ENCODE results near the gene DUSP22.

DUSP22 gene

GRCh38 chr6:308768-309167 is 16.5 kb downstream of the DUSP22 start:
- in situ Hi-C loops (cut with HindIII; ENCODE audit: low sequenced_read_pairs): no loop called here
- TF ChIP-seq, protein P1, sequence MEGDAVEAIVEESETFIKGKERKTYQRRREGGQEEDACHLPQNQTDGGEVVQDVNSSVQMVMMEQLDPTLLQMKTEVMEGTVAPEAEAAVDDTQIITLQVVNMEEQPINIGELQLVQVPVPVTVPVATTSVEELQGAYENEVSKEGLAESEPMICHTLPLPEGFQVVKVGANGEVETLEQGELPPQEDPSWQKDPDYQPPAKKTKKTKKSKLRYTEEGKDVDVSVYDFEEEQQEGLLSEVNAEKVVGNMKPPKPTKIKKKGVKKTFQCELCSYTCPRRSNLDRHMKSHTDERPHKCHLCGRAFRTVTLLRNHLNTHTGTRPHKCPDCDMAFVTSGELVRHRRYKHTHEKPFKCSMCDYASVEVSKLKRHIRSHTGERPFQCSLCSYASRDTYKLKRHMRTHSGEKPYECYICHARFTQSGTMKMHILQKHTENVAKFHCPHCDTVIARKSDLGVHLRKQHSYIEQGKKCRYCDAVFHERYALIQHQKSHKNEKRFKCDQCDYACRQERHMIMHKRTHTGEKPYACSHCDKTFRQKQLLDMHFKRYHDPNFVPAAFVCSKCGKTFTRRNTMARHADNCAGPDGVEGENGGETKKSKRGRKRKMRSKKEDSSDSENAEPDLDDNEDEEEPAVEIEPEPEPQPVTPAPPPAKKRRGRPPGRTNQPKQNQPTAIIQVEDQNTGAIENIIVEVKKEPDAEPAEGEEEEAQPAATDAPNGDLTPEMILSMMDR (IDR thresholded peaks at IDR 0.05; ENCODE audit: low read depth, low read length, missing control alignments): no peak

DNA sequence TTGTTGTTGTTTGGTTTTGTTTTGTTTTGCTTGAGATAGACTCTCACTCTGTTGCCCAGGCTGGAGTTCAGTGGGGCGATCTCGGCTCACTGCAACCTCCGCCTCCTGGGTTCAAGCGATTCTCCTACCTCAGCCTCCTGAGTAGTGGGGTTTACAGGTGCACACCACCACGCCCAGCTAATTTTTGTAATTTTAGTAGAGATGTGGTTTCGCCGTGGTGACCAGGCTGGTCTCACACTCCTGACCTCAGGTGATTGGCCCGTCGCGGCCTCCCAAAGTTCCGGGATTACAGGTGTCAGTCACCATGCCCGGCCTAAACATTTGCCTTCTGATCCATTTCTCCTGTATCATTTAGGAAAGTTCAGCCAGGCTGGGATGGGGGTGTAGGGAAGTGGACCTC is 17.7 kb downstream of the DUSP22 start:
- H3K4me3 ChIP-seq (ENCODE audit: low read depth, low read length): no peak overlapping the region
- TF ChIP-seq, protein P1 (IDR thresholded peaks at IDR 0.05; ENCODE audit: low read depth, low read length, missing control alignments): no peak
- in situ Hi-C loops (cut with HindIII; ENCODE audit: low sequenced_read_pairs): no loop called here
- no peak for DNase-seq (ENCODE audit: low read depth)

More at GRCh38 chr6:308768-309167, 16.5 kb downstream of the DUSP22 start:
- no peak overlapping the region for H3K4me3 ChIP-seq (ENCODE audit: low read depth, low read length)
- no peak for DNase-seq (ENCODE audit: low read depth)

GRCh38 chr6:310671-311070 is 18.4 kb downstream of the DUSP22 start:
- in situ Hi-C loops (cut with HindIII; ENCODE audit: low sequenced_read_pairs): no loop called here
- TF ChIP-seq, protein P1 (IDR thresholded peaks at IDR 0.05; ENCODE audit: low read depth, low read length, missing control alignments): no peak
- no peak overlapping the region for H3K4me3 ChIP-seq (ENCODE audit: low read depth, low read length)
- no peak for DNase-seq (ENCODE audit: low read depth)

DNA sequence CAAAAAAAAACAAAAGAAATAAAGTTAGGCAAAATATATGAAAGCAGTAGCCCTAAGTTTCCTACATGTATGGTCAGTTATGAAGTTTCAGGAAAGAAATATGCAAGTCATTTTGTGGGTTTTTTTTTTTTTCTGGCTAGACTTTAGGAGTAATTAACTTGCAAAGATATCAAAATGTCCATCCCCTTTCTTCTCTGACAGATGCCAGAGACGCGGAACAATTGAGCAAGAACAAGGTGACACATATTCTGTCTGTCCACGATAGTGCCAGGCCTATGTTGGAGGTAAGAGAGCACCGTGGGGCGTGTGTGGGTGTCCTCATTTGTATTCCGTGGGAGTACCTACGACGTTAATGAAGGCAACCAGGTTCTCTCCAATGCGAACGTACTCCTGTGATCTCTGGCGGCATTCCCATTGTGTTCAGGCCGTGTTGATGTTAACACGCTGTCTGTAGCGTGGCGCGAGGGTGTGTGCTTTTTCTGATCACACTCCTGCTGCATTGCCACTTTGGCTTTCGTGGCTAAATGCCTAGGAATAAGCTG is 19.5 kb downstream of the DUSP22 start:
- H3K4me3 ChIP-seq (ENCODE audit: low read depth, low read length): no peak overlapping the region
- in situ Hi-C loops (cut with HindIII; ENCODE audit: low sequenced_read_pairs): no loop called here
- DNase-seq (ENCODE audit: low read depth): no peak
- TF ChIP-seq, protein P1 (IDR thresholded peaks at IDR 0.05; ENCODE audit: low read depth, low read length, missing control alignments): no peak

DNA sequence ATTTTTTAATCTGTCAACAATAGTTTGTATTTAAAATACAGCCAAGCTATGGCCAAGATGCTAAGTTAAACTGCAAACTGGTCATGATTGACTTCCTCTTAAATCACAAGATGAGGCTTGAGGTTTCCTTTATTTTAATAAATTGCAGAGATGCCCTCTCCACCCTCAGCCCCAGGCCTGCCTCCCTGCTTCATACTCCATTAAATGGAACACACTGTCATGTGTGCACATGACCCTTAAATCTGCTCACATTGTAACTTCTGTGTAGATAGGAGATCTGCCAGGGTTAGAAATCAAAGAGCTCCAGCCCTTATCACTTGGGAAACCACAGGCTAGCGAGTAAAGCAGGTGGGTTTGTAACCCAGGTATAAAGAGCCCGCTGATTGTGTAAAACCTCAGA is 20.8 kb downstream of the DUSP22 start:
- in situ Hi-C loops (cut with HindIII; ENCODE audit: low sequenced_read_pairs): no loop called here
- no peak overlapping the region for H3K4me3 ChIP-seq (ENCODE audit: low read depth, low read length)
- DNase-seq (ENCODE audit: low read depth): no peak
- TF ChIP-seq, protein P1 (IDR thresholded peaks at IDR 0.05; ENCODE audit: low read depth, low read length, missing control alignments): no peak

- TF ChIP-seq, protein P1 (IDR thresholded peaks at IDR 0.05; ENCODE audit: low read depth, low read length, missing control alignments): no peak
- no peak overlapping the region for H3K4me3 ChIP-seq (ENCODE audit: low read depth, low read length)
- in situ Hi-C loops (cut with HindIII; ENCODE audit: low sequenced_read_pairs): no loop called here
- DNase-seq (ENCODE audit: low read depth): no peak
Observed at GRCh38 chr6:313917-314316, 21.6 kb downstream of the DUSP22 start.
